Muscle layer of duodenum (tissue), 2 donors: ENCODE measurements around the gene HLF.

ENCODE experiments used
- H3K27ac ChIP-seq: one replicate; pipeline ENCODE4 v1.7.0; 2013; ENCODE audit warnings: mild to moderate bottlenecking, low read length
- H3K27me3 ChIP-seq: one replicate; pipeline ENCODE4 v1.7.0; 2013; ENCODE audit warnings: low read depth, mild to moderate bottlenecking, control low read depth, low read length
- H3K36me3 ChIP-seq, 2 donors: one replicate each; pipeline ENCODE4 v1.7.0; 2013; ENCODE audit warnings: low read length in 2 of 2, control low read depth in 1 of 2, mild to moderate bottlenecking in 1 of 2; ENCODE audit not compliant: insufficient read depth in 2 of 2, control insufficient read depth in 1 of 2
- H3K4me1 ChIP-seq, 2 donors: one replicate each; pipeline ENCODE4 v1.7.0; 2013; ENCODE audit warnings: low read length in 2 of 2, mild to moderate bottlenecking in 2 of 2, control low read depth in 1 of 2, moderate library complexity in 1 of 2; ENCODE audit not compliant: insufficient read depth in 2 of 2, control insufficient read depth in 1 of 2
- H3K4me3 ChIP-seq, 2 donors: one replicate each; pipeline ENCODE4 v1.7.0; 2013; ENCODE audit warnings: low read length in 2 of 2, low read depth in 1 of 2, mild to moderate bottlenecking in 1 of 2
- H3K9me3 ChIP-seq, 2 donors: one replicate each; pipeline ENCODE4 v1.7.0; 2013; ENCODE audit warnings: low read length in 2 of 2, control low read depth in 1 of 2, mild to moderate bottlenecking in 1 of 2; ENCODE audit not compliant: control insufficient read depth in 1 of 2
- donor health status: healthy.

The HLF gene

DNA sequence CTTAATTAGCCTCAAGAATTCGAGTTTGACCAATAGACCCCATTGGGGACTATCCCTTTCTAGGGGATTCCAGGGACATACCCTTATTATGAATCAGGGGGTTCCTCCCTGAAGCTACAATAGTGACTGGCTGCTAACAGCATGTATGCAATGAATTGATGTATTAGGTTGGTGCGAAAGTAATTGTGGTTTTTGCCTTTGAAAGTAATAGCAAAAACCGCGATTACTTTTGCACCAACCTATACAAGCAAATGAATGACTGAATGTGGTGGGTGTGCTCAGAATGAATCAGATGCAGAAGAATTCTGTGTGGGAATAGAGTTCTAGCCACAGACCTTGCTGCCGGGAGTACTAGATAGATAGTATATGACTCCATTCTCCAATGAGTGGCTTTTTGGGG lies 76.7 kb downstream of the HLF start:
- H3K4me1 ChIP-seq = no peaks in the 10 kb centered on the region
- H3K36me3 ChIP-seq = no peaks in the 10 kb centered on the region
- no peaks in the 10 kb centered on the region for H3K27me3 ChIP-seq
- H3K4me3 ChIP-seq = no peak overlapping the region
- H3K27ac ChIP-seq = no peak overlapping the region
- peaks cover 0 to 1% of the 10 kb centered on the region in 2 donors for H3K9me3 ChIP-seq

DNA sequence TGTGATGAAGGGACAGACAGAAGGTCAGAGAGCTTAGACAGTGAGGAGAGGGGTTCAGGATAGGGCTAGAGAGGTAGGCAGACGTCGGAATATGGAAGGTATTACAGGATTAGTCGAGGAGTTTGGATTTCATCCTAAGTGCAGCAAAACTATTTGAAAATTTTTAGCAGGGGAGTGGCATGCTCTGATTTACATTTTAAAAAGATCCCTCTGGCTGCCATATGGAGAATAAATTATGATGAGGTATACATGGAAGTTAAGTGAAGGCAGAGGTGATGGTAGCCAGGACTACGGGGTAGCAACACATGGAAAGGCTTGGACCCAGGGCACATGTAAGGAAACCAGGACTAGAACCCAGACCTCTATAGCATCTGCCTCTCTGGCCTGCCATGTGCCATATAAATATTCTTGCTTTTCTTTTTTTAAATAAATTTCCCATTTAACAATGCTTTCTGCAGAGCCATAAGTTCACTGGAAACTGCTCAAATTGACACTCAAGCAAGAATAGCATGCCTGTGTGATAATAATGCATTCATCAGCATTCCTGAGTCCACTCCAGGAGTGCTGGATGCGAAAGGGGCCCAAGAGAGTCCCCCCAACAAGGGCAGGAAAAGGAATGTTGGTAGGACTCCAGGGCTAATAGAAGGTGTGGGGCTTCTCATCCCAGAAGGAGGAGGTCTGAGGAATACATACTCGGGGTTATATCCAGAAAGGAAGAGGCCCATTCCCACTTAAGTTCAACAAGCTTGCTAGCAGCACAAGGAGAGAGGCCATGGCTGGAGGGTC lies 78.2 kb downstream of the HLF start:
- Histone ChIP-seq H3K9me3 (peaks cover 0 to 3% of the 10 kb centered on the region in 2 donors), H3K27me3 (no peaks in the 10 kb centered on the region), H3K27ac (no peak overlapping the region), H3K4me1 (no peaks in the 10 kb centered on the region), H3K36me3 (no peaks in the 10 kb centered on the region), H3K4me3 (no peak overlapping the region)

DNA sequence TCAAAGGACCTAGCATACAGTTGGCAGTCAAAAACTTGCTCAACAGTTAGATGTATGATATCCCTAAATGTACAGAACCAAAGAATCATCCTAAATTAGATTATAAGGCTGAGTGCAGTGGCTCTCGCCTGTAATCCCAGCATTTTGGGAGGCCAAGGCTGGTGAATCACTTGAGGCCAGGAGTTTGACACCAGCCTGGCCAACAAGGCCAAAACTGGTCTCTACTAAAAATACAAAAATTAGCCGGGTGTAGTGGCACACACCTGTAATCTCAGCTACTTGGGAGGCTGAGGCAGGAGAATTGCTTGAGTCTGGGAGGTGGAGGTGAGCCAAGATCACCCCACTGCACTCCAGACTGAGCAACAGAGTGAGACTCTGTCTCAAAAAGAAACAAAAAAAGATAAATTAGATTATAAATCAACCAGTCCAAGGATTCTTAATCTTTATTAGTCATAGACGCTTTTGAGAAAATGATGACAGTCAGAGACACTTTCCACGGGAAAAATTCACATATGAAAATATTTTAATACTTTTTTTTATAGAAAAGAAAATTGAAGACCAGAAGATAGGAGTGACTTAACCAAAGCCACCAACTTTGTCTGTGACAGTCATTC lies 79.2 kb downstream of the HLF start:
- H3K27me3 ChIP-seq = no peaks in the 10 kb centered on the region
- peaks cover 0 to 3% of the 10 kb centered on the region in 2 donors for H3K9me3 ChIP-seq
- peaks cover 0 to 3% of the 10 kb centered on the region in 2 donors for H3K4me1 ChIP-seq
- no peak overlapping the region for H3K27ac ChIP-seq
- no peaks in the 10 kb centered on the region for H3K36me3 ChIP-seq
- no peak overlapping the region for H3K4me3 ChIP-seq

DNA sequence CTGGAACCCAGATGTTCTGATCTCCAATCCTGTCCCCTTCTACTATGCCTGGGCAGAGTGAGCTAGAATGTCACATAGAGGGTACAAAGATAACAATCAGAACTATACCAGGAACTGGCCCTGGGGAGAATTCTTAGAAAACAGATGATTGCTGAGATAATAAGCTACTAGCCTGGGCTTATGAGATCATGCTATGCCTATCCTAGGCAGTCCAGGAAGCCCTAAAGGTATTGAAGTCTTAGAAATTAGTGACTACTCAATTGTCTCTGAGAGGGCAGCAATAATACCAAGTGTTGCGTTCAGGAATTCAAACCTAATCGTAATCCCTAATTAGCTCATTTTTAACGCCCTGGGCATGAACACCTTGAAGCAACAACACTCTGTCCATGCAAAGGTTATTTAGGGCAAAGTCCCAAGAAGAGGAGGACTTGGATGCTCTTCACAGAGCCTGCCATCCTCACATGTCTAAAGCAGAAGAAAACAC lies 79.8 kb downstream of the HLF start:
- H3K27me3 ChIP-seq = no peaks in the 10 kb centered on the region
- peaks cover 0 to 6% of the 10 kb centered on the region in 2 donors for H3K4me1 ChIP-seq
- H3K4me3 ChIP-seq = no peak overlapping the region
- no peaks in the 10 kb centered on the region for H3K36me3 ChIP-seq
- H3K9me3 ChIP-seq = peaks cover 0 to 3% of the 10 kb centered on the region in 2 donors
- no peak overlapping the region for H3K27ac ChIP-seq

DNA sequence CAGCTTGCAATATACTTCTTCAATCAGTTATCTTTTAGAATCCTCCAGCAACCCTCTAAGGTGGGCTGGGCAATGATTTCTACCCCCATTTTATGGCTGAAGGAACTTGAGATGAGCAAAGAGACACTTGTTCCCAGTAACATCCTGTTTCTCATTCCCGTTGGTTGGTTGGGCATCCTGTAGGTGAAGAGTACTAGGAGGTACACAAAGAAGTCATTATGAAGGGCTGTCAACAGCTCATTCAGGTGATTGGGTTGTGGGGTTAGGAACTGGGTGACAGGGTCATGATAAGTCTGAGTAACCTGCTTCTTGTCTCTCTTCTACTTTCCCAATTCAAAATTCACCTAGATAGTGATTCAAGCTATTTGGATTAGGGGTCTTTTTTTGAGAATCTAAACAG lies 80.4 kb downstream of the HLF start:
- peaks cover 0 to 3% of the 10 kb centered on the region in 2 donors for H3K9me3 ChIP-seq
- no peak overlapping the region for H3K4me3 ChIP-seq
- H3K27me3 ChIP-seq = no peaks in the 10 kb centered on the region
- H3K36me3 ChIP-seq = no peaks in the 10 kb centered on the region
- H3K27ac ChIP-seq = no peak overlapping the region
- peaks cover 0 to 6% of the 10 kb centered on the region in 2 donors for H3K4me1 ChIP-seq

DNA sequence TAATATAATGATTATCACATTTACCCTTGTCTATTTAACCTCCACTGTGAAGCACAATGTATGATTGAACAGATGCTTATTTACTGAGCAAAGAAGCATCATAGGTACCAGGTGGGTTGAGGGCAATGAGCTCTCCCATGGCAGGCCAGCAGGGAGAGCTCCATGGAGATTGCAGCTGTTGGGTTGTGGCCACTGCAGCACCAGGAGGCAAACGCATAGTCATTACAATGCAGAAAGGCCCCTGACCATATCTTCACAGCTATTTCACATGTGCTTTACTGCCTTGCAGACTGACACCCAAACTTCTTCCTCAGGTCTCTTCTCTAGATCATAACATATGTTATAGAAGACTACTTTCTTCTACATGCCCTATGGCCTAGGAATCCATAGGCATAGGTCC lies 81.9 kb downstream of the HLF start:
- Histone ChIP-seq H3K4me1 (peaks cover 0 to 6% of the 10 kb centered on the region in 2 donors), H3K27ac (no peak overlapping the region), H3K36me3 (no peaks in the 10 kb centered on the region), H3K9me3 (peaks cover 0 to 3% of the 10 kb centered on the region in 2 donors), H3K27me3 (no peaks in the 10 kb centered on the region), H3K4me3 (no peak overlapping the region)

DNA sequence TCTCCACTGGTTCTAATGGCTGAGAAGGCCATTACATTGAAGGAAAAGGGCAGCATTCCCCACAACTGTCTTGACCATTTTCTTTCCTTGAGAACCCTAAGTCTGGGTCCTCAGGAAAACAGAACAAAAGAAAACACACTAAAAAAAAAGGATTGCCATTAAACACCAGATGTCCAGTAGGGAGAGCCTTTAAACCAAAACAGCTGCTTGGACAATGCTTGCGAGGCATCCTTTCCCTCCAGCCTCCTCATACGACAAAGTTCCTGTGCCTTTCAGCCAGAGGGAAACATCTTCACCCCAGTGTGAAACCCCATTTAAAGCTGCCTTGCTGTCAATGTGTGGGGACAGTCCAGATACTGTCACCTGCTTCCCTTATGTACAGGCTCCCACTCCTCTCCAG lies 82.6 kb downstream of the HLF start:
- H3K9me3 ChIP-seq = peaks cover 0 to 3% of the 10 kb centered on the region in 2 donors
- H3K4me1 ChIP-seq = peaks cover 0 to 6% of the 10 kb centered on the region in 2 donors
- no peaks in the 10 kb centered on the region for H3K27me3 ChIP-seq
- no peaks in the 10 kb centered on the region for H3K36me3 ChIP-seq
- no peak overlapping the region for H3K4me3 ChIP-seq
- no peak overlapping the region for H3K27ac ChIP-seq

DNA sequence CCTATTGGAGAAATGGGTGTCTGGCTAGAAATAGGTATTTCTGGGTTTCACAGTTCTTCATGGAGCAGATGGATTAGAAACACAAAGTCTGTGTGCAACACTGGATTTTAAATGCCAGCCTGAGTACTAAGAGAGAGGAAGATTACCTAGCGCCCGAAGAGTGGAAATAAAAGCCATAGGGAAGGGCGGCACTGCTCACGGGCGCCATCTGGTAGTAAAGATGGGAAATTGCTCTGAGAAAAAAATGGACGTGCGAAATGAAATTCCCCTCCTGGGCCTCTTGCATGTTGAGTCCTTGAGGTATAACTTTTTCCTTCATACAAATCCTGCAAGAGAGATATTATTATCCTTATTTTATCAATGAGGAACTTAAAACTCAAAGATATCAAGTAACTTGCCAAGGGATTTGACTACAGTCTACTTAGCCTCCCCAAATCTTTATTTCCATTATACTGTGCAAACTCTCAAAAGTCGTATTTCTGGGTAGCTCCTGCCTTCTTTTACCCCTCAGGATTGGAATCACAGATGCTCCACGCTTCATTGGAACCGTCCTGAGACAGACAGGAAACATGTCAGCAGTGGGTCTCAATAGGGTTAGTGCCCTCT lies 84.1 kb downstream of the HLF start:
- Histone ChIP-seq H3K36me3 (no peaks in the 10 kb centered on the region), H3K4me1 (peaks cover 0 to 6% of the 10 kb centered on the region in 2 donors), H3K27ac (no peak overlapping the region), H3K27me3 (no peaks in the 10 kb centered on the region), H3K4me3 (no peak overlapping the region), H3K9me3 (peaks cover 0 to 3% of the 10 kb centered on the region in 2 donors)

DNA sequence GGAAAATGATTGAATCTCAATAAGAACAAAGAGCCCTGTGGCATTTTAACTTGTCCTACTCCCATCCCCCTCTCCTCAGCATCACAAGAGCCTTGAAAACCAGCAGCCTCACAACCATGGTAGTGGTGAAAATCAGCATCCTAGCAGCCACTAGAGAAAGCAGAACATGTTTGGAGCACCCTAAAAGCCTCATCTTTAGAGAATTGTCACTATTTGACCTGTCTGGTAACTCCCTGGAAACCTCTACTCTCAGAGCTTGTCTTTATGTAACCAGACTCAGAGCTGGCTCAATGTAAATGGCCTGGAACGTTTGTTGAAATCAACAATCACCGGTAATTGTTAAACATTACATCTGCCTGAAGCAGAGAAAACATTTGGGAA lies 86.1 kb downstream of the HLF start:
- Histone ChIP-seq H3K9me3 (peaks cover 0 to 3% of the 10 kb centered on the region in 2 donors), H3K4me1 (peaks cover 0 to 6% of the 10 kb centered on the region in 2 donors), H3K4me3 (no peak overlapping the region), H3K36me3 (no peaks in the 10 kb centered on the region), H3K27me3 (no peaks in the 10 kb centered on the region), H3K27ac (no peak overlapping the region)

DNA sequence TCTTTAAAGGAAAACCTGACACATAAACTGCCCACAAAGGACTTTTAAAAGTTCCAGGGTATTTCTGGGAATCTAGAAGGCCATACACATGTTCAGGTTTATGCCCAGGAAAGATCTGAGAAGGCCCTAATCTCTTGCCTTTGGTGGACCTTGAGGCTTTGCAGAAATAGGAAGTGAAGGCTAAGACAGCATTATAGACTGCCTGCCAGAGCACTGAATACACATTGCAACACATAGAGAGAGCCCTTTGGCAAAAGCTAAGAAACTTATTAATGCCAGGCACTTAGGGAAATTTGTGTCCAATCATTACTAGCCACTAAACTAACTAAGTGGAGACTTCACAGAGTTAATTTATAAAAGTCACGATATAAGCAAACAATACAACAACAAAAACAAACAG lies 86.5 kb downstream of the HLF start:
- Histone ChIP-seq H3K9me3 (peaks cover 0 to 3% of the 10 kb centered on the region in 2 donors), H3K4me1 (peaks cover 0 to 6% of the 10 kb centered on the region in 2 donors), H3K27ac (no peak overlapping the region)

DNA sequence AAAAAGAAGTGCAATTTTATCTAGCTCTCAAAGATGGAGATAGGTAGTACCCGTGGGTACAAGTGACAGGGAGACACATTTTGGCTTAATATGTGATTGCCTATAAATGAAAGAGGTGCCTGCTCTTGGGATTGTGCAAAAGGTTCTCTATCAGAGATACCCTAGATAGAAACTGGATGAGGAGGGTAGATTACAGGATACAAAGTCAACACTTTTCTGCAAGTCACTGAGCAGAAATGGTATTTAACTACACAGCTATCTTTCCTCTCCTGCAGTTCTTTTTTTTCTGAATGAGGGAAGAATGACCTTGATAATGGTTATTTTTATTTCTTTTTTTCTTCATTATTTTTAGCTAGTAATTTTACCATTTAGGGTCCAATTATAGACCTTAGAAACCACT lies 89.2 kb downstream of the HLF start:
- no peaks in the 10 kb centered on the region for H3K27me3 ChIP-seq
- no peak overlapping the region for H3K4me3 ChIP-seq
- peaks cover 0 to 2% of the 10 kb centered on the region in 2 donors for H3K4me1 ChIP-seq
- H3K36me3 ChIP-seq = no peaks in the 10 kb centered on the region
- no peaks in the 10 kb centered on the region for H3K9me3 ChIP-seq
- H3K27ac ChIP-seq = no peak overlapping the region

More for the DNA sequence above, 86.5 kb downstream of the HLF start:
- Histone ChIP-seq H3K4me3 (no peak overlapping the region), H3K36me3 (no peaks in the 10 kb centered on the region), H3K27me3 (no peaks in the 10 kb centered on the region)
